Kasumi-1 (cell line): ENCODE data around the gene GALNT4.

Experiments
- DNase-seq, 2 experiments: peaks; one replicate each; lab custom pipeline; 2025; lab: John Stamatoyannopoulos, UW

The GALNT4 gene

GRCh38 chr12:89529738-89530137 lies 5.1 kb upstream of the GALNT4 start:
- DNase-seq, result peak; percentile 82 to 92

GRCh38 chr12:89528434-89528833 lies 3.8 kb upstream of the GALNT4 start:
- peak; percentile 22 to 56 for DNase-seq

GRCh38 chr12:89525824-89526770 lies 1.5 kb upstream of the GALNT4 start, which contains the start of gene POC1B:
Gene POC1B, minus strand, starts transcription at chr12:89526047. Its CDS starts 152 bp downstream, at chr12:89525895.
- DNase-seq, result peak; percentile 91 to 95

- DNase-seq, result peak in 1 of 2 experiments; percentile 12
Measured at GRCh38 chr12:89525305-89525823, 768 bp upstream of the GALNT4 start.

- no peak for DNase-seq
Measured at GRCh38 chr12:89523843-89524540, 604 bp downstream of the GALNT4 start.

- no peak for DNase-seq
Measured at GRCh38 chr12:89523393-89523792, 1.2 kb downstream of the GALNT4 start.

- no peak for DNase-seq
Measured at GRCh38 chr12:89521364-89522223, 3.0 kb downstream of the GALNT4 start.

GRCh38 chr12:89517720-89518119 lies 6.9 kb downstream of the GALNT4 start:
- DNase-seq, result no peak

GRCh38 chr12:89516633-89517032 lies 8.0 kb downstream of the GALNT4 start:
- no peak for DNase-seq

- no peak for DNase-seq
Measured at GRCh38 chr12:89514751-89515150, 9.8 kb downstream of the GALNT4 start.

GRCh38 chr12:89513544-89513943 lies 11.1 kb downstream of the GALNT4 start:
- DNase-seq, result no peak

- no peak for DNase-seq
Measured at GRCh38 chr12:89507015-89507824, 17.4 kb downstream of the GALNT4 start.

- DNase-seq, result no peak
Measured at GRCh38 chr12:89506050-89506449, 18.5 kb downstream of the GALNT4 start.

- peak; percentile 19 to 28 for DNase-seq
Measured at GRCh38 chr12:89504560-89505346, 19.8 kb downstream of the GALNT4 start.

- no peak for DNase-seq
Measured at GRCh38 chr12:89501793-89502192, 22.8 kb downstream of the GALNT4 start.

GRCh38 chr12:89499857-89500256 lies 24.7 kb downstream of the GALNT4 start:
- DNase-seq, result no peak

- no peak for DNase-seq
Measured at GRCh38 chr12:89497467-89497866, 27.1 kb downstream of the GALNT4 start.

- DNase-seq, result no peak
Measured at GRCh38 chr12:89497005-89497404, 27.6 kb downstream of the GALNT4 start.

- no peak for DNase-seq
Measured at GRCh38 chr12:89494411-89495231, 30.0 kb downstream of the GALNT4 start.
